HL-60 (cell line): ENCODE results near the gene UBALD1.

Experiments used
- GABPA ChIP-seq: IDR thresholded peaks from 2 replicates; pipeline ENCODE4 v1.6.1; 2012; ENCODE audit warnings: low read depth
- POLR2AphosphoS5 ChIP-seq: IDR thresholded peaks from 2 replicates; pipeline ENCODE4 v1.6.1; 2012; ENCODE audit warnings: low read depth
- TF ChIP-seq, protein P1 (sequence below): IDR thresholded peaks from 2 replicates; pipeline ENCODE4 v1.6.1; 2012; ENCODE audit warnings: low read depth; ENCODE audit not compliant: insufficient replicate concordance
- TF ChIP-seq, protein P2 (sequence below): IDR thresholded peaks from one replicate; pipeline ENCODE4 v1.5.1; 2011; ENCODE audit warnings: low read length, control low read depth, inconsistent platforms; ENCODE audit not compliant: insufficient read depth

DNA sequence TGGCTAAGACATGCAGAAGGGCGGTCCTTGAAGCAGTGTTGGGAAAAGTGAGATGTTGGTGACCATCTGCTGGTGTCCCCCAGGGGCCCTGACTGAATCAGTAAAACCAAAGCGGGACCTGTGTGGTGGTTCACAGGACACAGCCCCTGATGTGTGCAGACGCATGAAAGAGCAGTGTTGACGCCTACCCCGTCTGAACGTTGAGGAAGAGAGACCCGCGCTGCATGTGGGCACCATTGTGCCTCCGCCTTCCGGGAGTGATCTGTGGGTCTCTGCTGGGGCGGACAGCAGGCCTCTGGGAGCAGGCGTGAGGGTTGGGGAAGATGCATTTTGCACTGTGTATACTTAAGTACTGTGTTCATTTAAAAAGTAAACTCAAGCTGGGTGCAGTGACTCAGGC, 41.5 kb upstream of the UBALD1 start:
- TF ChIP-seq, protein P1, sequence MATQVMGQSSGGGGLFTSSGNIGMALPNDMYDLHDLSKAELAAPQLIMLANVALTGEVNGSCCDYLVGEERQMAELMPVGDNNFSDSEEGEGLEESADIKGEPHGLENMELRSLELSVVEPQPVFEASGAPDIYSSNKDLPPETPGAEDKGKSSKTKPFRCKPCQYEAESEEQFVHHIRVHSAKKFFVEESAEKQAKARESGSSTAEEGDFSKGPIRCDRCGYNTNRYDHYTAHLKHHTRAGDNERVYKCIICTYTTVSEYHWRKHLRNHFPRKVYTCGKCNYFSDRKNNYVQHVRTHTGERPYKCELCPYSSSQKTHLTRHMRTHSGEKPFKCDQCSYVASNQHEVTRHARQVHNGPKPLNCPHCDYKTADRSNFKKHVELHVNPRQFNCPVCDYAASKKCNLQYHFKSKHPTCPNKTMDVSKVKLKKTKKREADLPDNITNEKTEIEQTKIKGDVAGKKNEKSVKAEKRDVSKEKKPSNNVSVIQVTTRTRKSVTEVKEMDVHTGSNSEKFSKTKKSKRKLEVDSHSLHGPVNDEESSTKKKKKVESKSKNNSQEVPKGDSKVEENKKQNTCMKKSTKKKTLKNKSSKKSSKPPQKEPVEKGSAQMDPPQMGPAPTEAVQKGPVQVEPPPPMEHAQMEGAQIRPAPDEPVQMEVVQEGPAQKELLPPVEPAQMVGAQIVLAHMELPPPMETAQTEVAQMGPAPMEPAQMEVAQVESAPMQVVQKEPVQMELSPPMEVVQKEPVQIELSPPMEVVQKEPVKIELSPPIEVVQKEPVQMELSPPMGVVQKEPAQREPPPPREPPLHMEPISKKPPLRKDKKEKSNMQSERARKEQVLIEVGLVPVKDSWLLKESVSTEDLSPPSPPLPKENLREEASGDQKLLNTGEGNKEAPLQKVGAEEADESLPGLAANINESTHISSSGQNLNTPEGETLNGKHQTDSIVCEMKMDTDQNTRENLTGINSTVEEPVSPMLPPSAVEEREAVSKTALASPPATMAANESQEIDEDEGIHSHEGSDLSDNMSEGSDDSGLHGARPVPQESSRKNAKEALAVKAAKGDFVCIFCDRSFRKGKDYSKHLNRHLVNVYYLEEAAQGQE, result no peak
- TF ChIP-seq, protein P2, sequence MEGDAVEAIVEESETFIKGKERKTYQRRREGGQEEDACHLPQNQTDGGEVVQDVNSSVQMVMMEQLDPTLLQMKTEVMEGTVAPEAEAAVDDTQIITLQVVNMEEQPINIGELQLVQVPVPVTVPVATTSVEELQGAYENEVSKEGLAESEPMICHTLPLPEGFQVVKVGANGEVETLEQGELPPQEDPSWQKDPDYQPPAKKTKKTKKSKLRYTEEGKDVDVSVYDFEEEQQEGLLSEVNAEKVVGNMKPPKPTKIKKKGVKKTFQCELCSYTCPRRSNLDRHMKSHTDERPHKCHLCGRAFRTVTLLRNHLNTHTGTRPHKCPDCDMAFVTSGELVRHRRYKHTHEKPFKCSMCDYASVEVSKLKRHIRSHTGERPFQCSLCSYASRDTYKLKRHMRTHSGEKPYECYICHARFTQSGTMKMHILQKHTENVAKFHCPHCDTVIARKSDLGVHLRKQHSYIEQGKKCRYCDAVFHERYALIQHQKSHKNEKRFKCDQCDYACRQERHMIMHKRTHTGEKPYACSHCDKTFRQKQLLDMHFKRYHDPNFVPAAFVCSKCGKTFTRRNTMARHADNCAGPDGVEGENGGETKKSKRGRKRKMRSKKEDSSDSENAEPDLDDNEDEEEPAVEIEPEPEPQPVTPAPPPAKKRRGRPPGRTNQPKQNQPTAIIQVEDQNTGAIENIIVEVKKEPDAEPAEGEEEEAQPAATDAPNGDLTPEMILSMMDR, result no peak
- no peak for TF ChIP-seq GABPA
- no peak for TF ChIP-seq POLR2AphosphoS5
